Measurements from ENCODE around the gene CEP295NL.

Gene CEP295NL

DNA sequence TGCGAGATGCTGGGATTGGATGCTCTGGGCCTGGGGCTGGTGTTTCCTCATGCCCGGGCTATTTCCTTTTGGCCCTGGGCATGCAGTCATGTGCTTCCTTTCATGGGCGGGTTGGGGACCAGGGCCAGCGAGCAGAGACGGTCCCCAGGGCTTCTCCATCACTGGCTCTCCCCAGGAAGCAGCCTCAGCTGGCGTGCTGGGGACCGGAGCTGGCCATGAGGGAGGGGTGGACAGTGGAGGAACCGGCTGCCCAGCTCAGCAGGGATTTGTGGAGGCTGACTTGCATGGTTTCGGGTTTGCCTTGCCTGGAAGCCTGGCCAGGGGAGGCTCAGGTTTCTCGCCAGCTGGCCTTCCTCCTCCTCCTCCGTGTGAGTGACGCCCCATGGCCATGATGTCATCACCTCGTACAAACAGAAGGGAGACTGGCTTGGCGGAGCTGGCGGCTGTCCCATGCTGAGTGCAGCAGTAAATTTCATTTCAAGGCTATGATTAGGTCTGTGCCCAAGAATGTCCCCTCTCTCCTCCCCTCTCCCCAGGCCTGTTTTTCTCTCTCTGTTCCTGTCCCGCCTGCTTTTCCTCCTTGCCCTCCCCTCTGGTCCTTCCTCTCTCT lies 31.1 kb upstream of the CEP295NL start:
- TF ChIP-seq, protein P1, sequence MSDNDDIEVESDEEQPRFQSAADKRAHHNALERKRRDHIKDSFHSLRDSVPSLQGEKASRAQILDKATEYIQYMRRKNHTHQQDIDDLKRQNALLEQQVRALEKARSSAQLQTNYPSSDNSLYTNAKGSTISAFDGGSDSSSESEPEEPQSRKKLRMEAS (IDR thresholded peaks at IDR 0.05; ENCODE audit: low read depth, low read length) = no peak
- TF ChIP-seq MYC (IDR thresholded peaks at IDR 0.05; ENCODE audit: low read depth, low read length) (no peak), POLR2A (IDR thresholded peaks at IDR 0.05; ENCODE audit: extremely low read depth, insufficient read length) (no peak)
- TF ChIP-seq, protein P2, sequence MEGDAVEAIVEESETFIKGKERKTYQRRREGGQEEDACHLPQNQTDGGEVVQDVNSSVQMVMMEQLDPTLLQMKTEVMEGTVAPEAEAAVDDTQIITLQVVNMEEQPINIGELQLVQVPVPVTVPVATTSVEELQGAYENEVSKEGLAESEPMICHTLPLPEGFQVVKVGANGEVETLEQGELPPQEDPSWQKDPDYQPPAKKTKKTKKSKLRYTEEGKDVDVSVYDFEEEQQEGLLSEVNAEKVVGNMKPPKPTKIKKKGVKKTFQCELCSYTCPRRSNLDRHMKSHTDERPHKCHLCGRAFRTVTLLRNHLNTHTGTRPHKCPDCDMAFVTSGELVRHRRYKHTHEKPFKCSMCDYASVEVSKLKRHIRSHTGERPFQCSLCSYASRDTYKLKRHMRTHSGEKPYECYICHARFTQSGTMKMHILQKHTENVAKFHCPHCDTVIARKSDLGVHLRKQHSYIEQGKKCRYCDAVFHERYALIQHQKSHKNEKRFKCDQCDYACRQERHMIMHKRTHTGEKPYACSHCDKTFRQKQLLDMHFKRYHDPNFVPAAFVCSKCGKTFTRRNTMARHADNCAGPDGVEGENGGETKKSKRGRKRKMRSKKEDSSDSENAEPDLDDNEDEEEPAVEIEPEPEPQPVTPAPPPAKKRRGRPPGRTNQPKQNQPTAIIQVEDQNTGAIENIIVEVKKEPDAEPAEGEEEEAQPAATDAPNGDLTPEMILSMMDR (IDR thresholded peaks at IDR 0.05; ENCODE audit: low read depth, low read length) = no peak
- peak; percentile 34 for DNase-seq (ENCODE audit: low read depth)
- H3K4me3 ChIP-seq (ENCODE audit: low read depth, low read length) = no peak overlapping the region

DNA sequence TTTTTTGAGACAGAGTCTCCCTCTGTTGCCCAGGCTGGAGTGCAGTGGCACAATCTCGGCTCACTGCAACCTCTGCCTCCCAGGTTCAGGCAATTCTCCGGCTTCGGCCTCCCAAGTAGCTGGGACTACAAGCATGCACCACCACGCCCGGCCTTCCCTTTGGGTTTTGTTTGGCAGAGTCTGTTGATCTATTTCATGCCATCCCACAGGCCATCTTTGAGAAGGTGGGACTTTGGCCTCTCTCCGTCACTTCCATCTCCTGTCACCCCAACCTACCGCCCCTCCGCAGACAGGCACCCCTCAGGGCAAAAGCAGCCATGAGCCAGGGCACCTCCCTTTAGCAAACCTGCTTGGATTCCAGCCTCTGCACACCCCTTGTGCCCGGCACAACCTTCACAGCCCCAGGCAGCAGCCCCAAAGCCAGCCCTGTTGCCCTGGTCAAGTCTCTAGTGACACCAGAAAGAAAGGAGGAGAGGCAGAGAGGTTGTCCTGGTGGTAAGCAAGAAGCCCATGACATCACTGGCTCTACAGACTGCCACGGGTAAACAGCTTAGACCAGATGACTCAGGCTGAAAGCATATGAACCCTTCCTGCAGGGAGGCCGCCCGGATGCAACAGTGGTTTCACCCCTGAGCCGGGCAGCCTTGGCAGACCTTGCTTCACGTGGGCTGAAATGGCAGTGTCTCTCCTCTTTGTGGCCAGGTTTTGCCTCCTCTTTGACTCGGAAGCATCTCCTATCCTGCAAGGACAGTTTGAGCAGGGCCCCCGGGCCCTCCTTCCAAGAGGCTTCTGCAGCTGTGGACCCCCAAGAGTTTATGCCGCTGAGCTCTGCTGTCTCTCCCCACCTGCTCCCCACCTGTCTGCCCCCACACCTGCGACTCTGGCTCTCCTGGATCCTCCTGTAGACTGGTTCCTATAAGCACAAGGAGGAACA lies 30.3 kb upstream of the CEP295NL start:
- no peak for TF ChIP-seq MYC (IDR thresholded peaks at IDR 0.05; ENCODE audit: low read depth, low read length)
- no peak for TF ChIP-seq POLR2A (IDR thresholded peaks at IDR 0.05; ENCODE audit: extremely low read depth, insufficient read length)
- TF ChIP-seq, protein P2 (IDR thresholded peaks at IDR 0.05; ENCODE audit: low read depth, low read length) = no peak
- TF ChIP-seq, protein P1 (IDR thresholded peaks at IDR 0.05; ENCODE audit: low read depth, low read length) = no peak
- no peak overlapping the region for H3K4me3 ChIP-seq (ENCODE audit: low read depth, low read length)
- peak; percentile 77 for DNase-seq (ENCODE audit: low read depth)

DNA sequence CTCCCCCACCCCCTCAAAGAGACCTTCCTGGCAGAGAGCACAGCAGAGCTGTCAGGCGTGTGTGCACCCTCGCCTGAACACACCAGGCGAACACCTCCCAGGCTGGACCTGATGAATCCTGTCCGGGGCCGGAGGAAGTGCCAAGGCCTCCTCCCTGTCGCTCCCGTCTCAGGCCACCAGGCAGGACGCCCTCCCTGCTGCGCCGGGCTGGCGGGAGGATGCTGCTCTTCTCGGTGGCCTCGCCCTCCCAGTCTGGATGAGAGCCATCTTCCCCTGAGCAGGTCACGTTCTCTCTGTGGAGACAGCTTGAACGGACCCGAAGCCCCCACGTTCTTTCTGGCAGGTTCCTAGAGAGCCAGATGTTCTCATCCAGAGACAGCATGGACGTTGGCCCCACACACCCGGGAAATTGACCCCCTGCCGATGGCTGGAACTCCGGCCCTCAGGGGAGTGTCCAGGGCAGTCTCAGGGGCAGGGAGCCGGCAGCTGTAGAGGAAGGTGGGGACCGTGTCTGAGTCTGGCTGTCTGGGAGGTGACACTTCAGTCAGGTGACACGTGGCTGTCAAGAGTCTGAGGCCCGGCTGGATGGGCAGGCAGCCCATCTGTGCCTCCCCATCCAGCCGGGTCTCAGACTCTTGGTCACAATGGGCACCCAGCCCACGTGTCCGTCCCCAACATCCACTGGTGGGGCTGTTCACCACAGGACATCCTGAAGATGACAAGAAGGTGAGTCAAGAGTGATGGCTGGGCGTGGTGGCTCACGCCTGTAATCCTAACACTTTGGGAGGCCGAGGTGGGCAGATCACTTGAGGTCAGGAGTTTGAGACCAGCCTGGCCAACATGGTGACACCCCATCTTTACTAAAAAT lies 27.1 kb upstream of the CEP295NL start:
- H3K4me3 ChIP-seq (ENCODE audit: low read depth, low read length) = no peak overlapping the region
- TF ChIP-seq MYC (IDR thresholded peaks at IDR 0.05; ENCODE audit: low read depth, low read length) = no peak
- TF ChIP-seq, protein P2 (IDR thresholded peaks at IDR 0.05; ENCODE audit: low read depth, low read length) = no peak
- TF ChIP-seq POLR2A (IDR thresholded peaks at IDR 0.05; ENCODE audit: extremely low read depth, insufficient read length) = no peak
- DNase-seq (ENCODE audit: low read depth) = no peak

DNA sequence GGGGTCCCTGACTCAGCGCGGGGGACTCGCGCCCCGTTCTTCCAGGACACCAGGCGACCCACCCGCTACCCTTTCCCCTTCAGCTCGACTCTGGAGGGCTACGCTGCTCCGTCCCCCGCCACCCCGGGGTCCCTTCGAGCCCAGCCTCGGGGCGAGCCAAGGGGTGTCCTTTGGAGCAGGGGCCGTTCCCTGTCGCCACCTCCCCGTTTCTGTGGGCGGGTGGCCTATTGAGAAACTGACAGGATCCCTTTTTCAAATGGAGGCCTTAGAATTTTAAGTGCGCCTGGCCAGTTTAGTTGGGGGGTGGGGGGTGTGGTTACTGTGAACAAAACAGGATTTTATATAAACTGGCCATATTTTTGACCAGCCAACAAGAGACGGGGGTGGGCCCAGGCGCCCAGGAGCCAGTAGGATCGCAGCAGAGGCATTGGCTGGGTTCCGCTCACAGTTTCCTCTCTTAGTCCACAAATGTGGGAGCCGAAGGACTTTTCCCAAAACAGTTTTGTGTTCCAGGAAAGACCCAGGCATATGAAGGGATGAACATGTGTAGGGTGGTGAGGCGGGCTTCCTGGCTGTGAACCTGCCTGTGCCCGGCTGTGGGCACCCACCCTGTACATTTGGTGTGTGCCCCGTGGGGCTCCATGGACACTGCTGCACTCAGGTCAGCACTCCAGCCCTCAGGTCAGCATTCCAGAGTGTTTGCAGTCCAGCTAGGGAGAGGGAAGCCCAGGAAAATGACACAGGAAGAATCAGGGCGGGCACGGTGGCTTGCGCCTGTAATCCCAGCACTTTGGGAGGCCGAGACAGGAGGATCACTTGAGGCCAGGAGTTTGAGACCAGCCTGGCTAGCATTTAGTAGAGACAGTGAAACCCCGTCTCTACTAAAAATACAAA lies 22.9 kb upstream of the CEP295NL start:
- peak overlapping the region; percentile 44 for H3K4me3 ChIP-seq (ENCODE audit: low read depth, low read length)
- TF ChIP-seq MYC (IDR thresholded peaks at IDR 0.05; ENCODE audit: low read depth, low read length) = no peak
- TF ChIP-seq POLR2A (IDR thresholded peaks at IDR 0.05; ENCODE audit: extremely low read depth, insufficient read length) = no peak
- TF ChIP-seq, protein P1 (IDR thresholded peaks at IDR 0.05; ENCODE audit: low read depth, low read length) = no peak
- TF ChIP-seq, protein P2 (IDR thresholded peaks at IDR 0.05; ENCODE audit: low read depth, low read length) = no peak
- peak; percentile 77 for DNase-seq (ENCODE audit: low read depth)

DNA sequence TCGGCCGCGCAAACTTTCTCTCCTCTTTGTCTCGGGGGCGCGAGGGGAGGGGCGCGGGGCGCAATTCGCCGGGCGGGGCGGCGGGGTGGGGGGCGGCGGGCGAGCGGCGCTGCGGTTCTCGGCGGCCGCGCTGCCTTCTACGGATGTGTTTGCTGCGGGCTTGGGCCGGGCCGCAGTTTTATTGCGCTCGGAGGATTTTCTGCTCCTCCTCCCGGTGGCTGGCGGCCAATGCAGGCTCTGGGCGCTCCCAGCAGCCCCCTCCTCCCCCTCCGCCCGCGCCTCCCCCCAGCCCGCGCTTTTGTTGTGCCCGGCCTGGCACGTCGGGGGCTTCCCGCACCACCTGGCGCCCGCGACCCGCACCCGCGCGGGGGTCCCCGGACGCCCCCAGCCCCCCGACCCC lies 22.2 kb upstream of the CEP295NL start, which contains the start of gene TIMP2:
TIMP2 (minus strand) TSS at position 154 of the 400 bp plus-strand sequence. CDS start 299 bp downstream, outside the sequence.
- TF ChIP-seq POLR2A (IDR thresholded peaks at IDR 0.05; ENCODE audit: extremely low read depth, insufficient read length) = peak; percentile 45
- TF ChIP-seq, protein P1 (IDR thresholded peaks at IDR 0.05; ENCODE audit: low read depth, low read length) = no peak
- TF ChIP-seq, protein P2 (IDR thresholded peaks at IDR 0.05; ENCODE audit: low read depth, low read length) = no peak
- no peak for TF ChIP-seq MYC (IDR thresholded peaks at IDR 0.05; ENCODE audit: low read depth, low read length)
- DNase-seq (ENCODE audit: low read depth) = peak; percentile 89
- peak within 1 kb of the TSS; percentile 53 for H3K4me3 ChIP-seq (ENCODE audit: low read depth, low read length)
